Trophoblast cell (in vitro differentiated cells and primary cell): ENCODE data around the gene PRR22.

ENCODE experiments used
- DNase-seq, 2 donors: peaks; one replicate each; pipeline ENCODE4 v3.0.0-alpha.2; 2016
- H2AFZ ChIP-seq: 2 replicates; pipeline ENCODE4 v1.6.1; 2013; ENCODE audit warnings: low read length, moderate library complexity, mild to moderate bottlenecking; ENCODE audit not compliant: insufficient read depth, poor library complexity
- H2AK5ac ChIP-seq: 2 replicates; pipeline ENCODE4 v1.6.1; 2013; ENCODE audit warnings: mild to moderate bottlenecking, low read length
- H2BK120ac ChIP-seq: 2 replicates; pipeline ENCODE4 v1.6.1; 2013; ENCODE audit warnings: low read length, mild to moderate bottlenecking, moderate library complexity; ENCODE audit not compliant: insufficient read depth, poor library complexity
- H2BK12ac ChIP-seq: 2 replicates; pipeline ENCODE4 v1.6.1; 2013; ENCODE audit warnings: mild to moderate bottlenecking, low read length, moderate library complexity
- H2BK5ac ChIP-seq: 2 replicates; pipeline ENCODE4 v1.6.1; 2013; ENCODE audit warnings: low read length, low read depth, moderate library complexity, mild to moderate bottlenecking; ENCODE audit not compliant: poor library complexity
- H3K14ac ChIP-seq: 2 replicates; pipeline ENCODE4 v1.6.1; 2013; ENCODE audit warnings: mild to moderate bottlenecking, low read length
- H3K18ac ChIP-seq: 2 replicates; pipeline ENCODE4 v1.6.1; 2013; ENCODE audit warnings: mild to moderate bottlenecking, low read length
- H3K23ac ChIP-seq: 2 replicates; pipeline ENCODE4 v1.6.1; 2013; ENCODE audit warnings: low read length
- H3K27ac ChIP-seq: 2 replicates; pipeline ENCODE4 v1.5.1; 2013; ENCODE audit warnings: low read depth, mild to moderate bottlenecking, inconsistent platforms, low read length, moderate library complexity
- H3K27me3 ChIP-seq: 2 replicates; pipeline ENCODE4 v1.6.1; 2013; ENCODE audit warnings: inconsistent platforms, mild to moderate bottlenecking, low read length, moderate library complexity; ENCODE audit not compliant: insufficient read depth
- H3K36me3 ChIP-seq, 2 experiments: 1 replicate in 1 of 2; 2 replicates in 1 of 2; pipeline ENCODE4 v1.6.1; 2013; ENCODE audit warnings: low read length in 2 of 2, mild to moderate bottlenecking in 2 of 2, moderate library complexity in 1 of 2; ENCODE audit not compliant: insufficient read depth in 2 of 2, control insufficient read depth in 1 of 2
- H3K4ac ChIP-seq: 2 replicates; pipeline ENCODE4 v1.6.1; 2013; ENCODE audit warnings: low read depth, mild to moderate bottlenecking, low read length, moderate library complexity
- H3K4me1 ChIP-seq, 2 experiments: 1 replicate in 1 of 2; 2 replicates in 1 of 2; pipeline ENCODE4 v1.6.1; 2013; ENCODE audit warnings: low read length in 2 of 2, mild to moderate bottlenecking in 2 of 2, moderate library complexity in 1 of 2; ENCODE audit not compliant: insufficient read depth in 2 of 2, control insufficient read depth in 1 of 2
- H3K4me2 ChIP-seq: 2 replicates; pipeline ENCODE4 v1.6.1; 2013; ENCODE audit warnings: inconsistent platforms, mild to moderate bottlenecking, low read length, moderate library complexity
- H3K4me3 ChIP-seq: 2 replicates; pipeline ENCODE4 v1.5.1; 2013; ENCODE audit warnings: mild to moderate bottlenecking, low read depth, low read length, inconsistent platforms
- H3K79me1 ChIP-seq: one replicate; pipeline ENCODE4 v1.6.1; 2013; ENCODE audit warnings: low read length
- H3K79me2 ChIP-seq: 2 replicates; pipeline ENCODE4 v1.6.1; 2013; ENCODE audit warnings: low read length, mild to moderate bottlenecking; ENCODE audit not compliant: control insufficient read depth, insufficient read depth, poor library complexity
- H3K9ac ChIP-seq: 2 replicates; pipeline ENCODE4 v1.6.1; 2013; ENCODE audit warnings: mild to moderate bottlenecking, low read length
- H3K9me3 ChIP-seq: 2 replicates; pipeline ENCODE4 v1.6.1; 2013; ENCODE audit warnings: low read depth, mild to moderate bottlenecking, control low read depth, inconsistent platforms, low read length; ENCODE audit not compliant: insufficient read depth
- H4K12ac ChIP-seq: 2 replicates; pipeline ENCODE4 v1.6.1; 2013; ENCODE audit warnings: low read depth, mild to moderate bottlenecking, low read length, moderate library complexity
- H4K8ac ChIP-seq: 2 replicates; pipeline ENCODE4 v1.6.1; 2013; ENCODE audit warnings: low read depth, mild to moderate bottlenecking, low read length, moderate library complexity
- H4K91ac ChIP-seq: one replicate; pipeline ENCODE4 v1.6.1; 2013; ENCODE audit warnings: low read depth, mild to moderate bottlenecking, low read length, moderate library complexity
- WGBS: extraction: QIAGEN DNeasy Blood & Tissue Kit; methylation state at CpG from one replicate; pipeline ENCODE4 v1.1.7; 2013; ENCODE audit warnings: missing lambda C conversion rate; ENCODE audit not compliant: insufficient read length, insufficient coverage; ENCODE audit errors: extremely low coverage; 5-methylcytosine and 5-hydroxymethylcytosine counted together

The PRR22 gene

GRCh38 chr19:5799247-5800241 is 15.0 kb upstream of the PRR22 start:
- Histone ChIP-seq H3K14ac (no peak overlapping the region), H2AFZ (no peak overlapping the region), H3K9me3 (peaks cover 3% of the 10 kb centered on the region), H2BK5ac (no peak overlapping the region), H3K27ac (no peak overlapping the region), H4K91ac (no peak overlapping the region), H3K27me3 (no peaks in the 10 kb centered on the region), H3K18ac (no peak overlapping the region), H4K12ac (no peak overlapping the region), H4K8ac (no peak overlapping the region), H3K79me2 (no peaks in the 10 kb centered on the region), H3K79me1 (no peaks in the 10 kb centered on the region), H3K4ac (no peak overlapping the region), H2BK120ac (no peak overlapping the region), H3K9ac (no peak overlapping the region), H2AK5ac (no peak overlapping the region), H2BK12ac (no peak overlapping the region), H3K23ac (no peak overlapping the region), H3K4me3 (no peak overlapping the region), H3K4me1 (peaks cover 5% of the 10 kb centered on the region in 2 experiments), H3K36me3 (no peaks in the 10 kb centered on the region), H3K4me2 (no peak overlapping the region)
- DNase-seq, result no peak
- no CpG with 5 or more reads among the region's 37 CpGs for WGBS

- H4K12ac ChIP-seq, result no peak overlapping the region
These were observed 13.7 kb upstream of the PRR22 start for GRCh38 chr19:5798244-5798643.

GRCh38 chr19:5795382-5795919 is 10.9 kb upstream of the PRR22 start:
- H3K79me1 ChIP-seq, result peaks cover 4% of the 10 kb centered on the region
- no peak overlapping the region for H3K27ac ChIP-seq
- DNase-seq, result no peak
- no peak overlapping the region for H3K23ac ChIP-seq
- H2BK120ac ChIP-seq, result no peak overlapping the region
- H2BK12ac ChIP-seq, result no peak overlapping the region
- no peak overlapping the region for H4K91ac ChIP-seq
- H3K27me3 ChIP-seq, result no peaks in the 10 kb centered on the region
- no peak overlapping the region for H3K18ac ChIP-seq
- H3K36me3 ChIP-seq, result no peaks in the 10 kb centered on the region
- peaks cover 2% of the 10 kb centered on the region for H3K9me3 ChIP-seq
- peaks cover 2% of the 10 kb centered on the region for H3K79me2 ChIP-seq
- H2BK5ac ChIP-seq, result no peak overlapping the region
- no peak overlapping the region for H2AFZ ChIP-seq
- no peak overlapping the region for H3K4me3 ChIP-seq
- H3K14ac ChIP-seq, result no peak overlapping the region
- H3K4me2 ChIP-seq, result no peak overlapping the region
- no peaks in the 10 kb centered on the region for H3K4me1 ChIP-seq
- no peak overlapping the region for H4K12ac ChIP-seq
- H3K4ac ChIP-seq, result no peak overlapping the region
- no peak overlapping the region for H3K9ac ChIP-seq
- no peak overlapping the region for H4K8ac ChIP-seq
- no peak overlapping the region for H2AK5ac ChIP-seq
- no CpG with 5 or more reads among the region's 7 CpGs for WGBS

More at GRCh38 chr19:5798244-5798643, 13.7 kb upstream of the PRR22 start:
- Histone ChIP-seq H2BK5ac (no peak overlapping the region), H3K36me3 (no peaks in the 10 kb centered on the region), H3K4me3 (no peak overlapping the region), H3K79me1 (no peaks in the 10 kb centered on the region), H3K79me2 (no peaks in the 10 kb centered on the region), H3K4ac (no peak overlapping the region), H2AFZ (no peak overlapping the region), H2AK5ac (no peak overlapping the region), H3K27ac (no peak overlapping the region), H2BK12ac (no peak overlapping the region), H3K18ac (no peak overlapping the region), H3K27me3 (no peaks in the 10 kb centered on the region), H4K91ac (no peak overlapping the region), H3K9ac (no peak overlapping the region), H3K4me2 (no peak overlapping the region), H3K23ac (no peak overlapping the region), H3K9me3 (peaks cover 3% of the 10 kb centered on the region), H2BK120ac (no peak overlapping the region), H4K8ac (no peak overlapping the region), H3K4me1 (no peaks in the 10 kb centered on the region), H3K14ac (no peak overlapping the region)
- 100% methylated on average over 2 of the region's 8 CpGs for WGBS
- DNase-seq, result no peak

GRCh38 chr19:5793188-5793587 is 8.6 kb upstream of the PRR22 start:
- H3K79me1 ChIP-seq, result peaks cover 4% of the 10 kb centered on the region
- H3K9me3 ChIP-seq, result peaks cover 2% of the 10 kb centered on the region
- H3K23ac ChIP-seq, result no peak overlapping the region
- no peak overlapping the region for H3K4me2 ChIP-seq
- no peak overlapping the region for H3K27ac ChIP-seq
- peak overlapping the region; percentile 7 for H3K9ac ChIP-seq
- no peak overlapping the region for H2AK5ac ChIP-seq
- H3K4me3 ChIP-seq, result no peak overlapping the region
- no peak for DNase-seq
- no peaks in the 10 kb centered on the region for H3K27me3 ChIP-seq
- H3K18ac ChIP-seq, result no peak overlapping the region
- peaks cover 2% of the 10 kb centered on the region for H3K79me2 ChIP-seq
- no CpG with 5 or more reads among the region's 3 CpGs for WGBS
- no peak overlapping the region for H3K14ac ChIP-seq
- no peak overlapping the region for H4K91ac ChIP-seq
- H3K4me1 ChIP-seq, result peaks cover 3 to 6% of the 10 kb centered on the region in 2 experiments
- H3K36me3 ChIP-seq, result peaks cover 18% of the 10 kb centered on the region in 2 experiments
- H4K8ac ChIP-seq, result no peak overlapping the region
- H2BK12ac ChIP-seq, result no peak overlapping the region
- no peak overlapping the region for H2BK120ac ChIP-seq
- no peak overlapping the region for H2AFZ ChIP-seq
- H3K4ac ChIP-seq, result no peak overlapping the region
- H4K12ac ChIP-seq, result no peak overlapping the region
- H2BK5ac ChIP-seq, result no peak overlapping the region
